SU-DHL-6 (cell line): ENCODE measurements around the gene SESTD1.
"Not testable (repeated sequence)": the region's sequence is repeated elsewhere in the genome, so short reads cannot be mapped to it uniquely, and the experiment has no call there.

ENCODE experiments used
- H2AFZ ChIP-seq: fragments of 200-600 bp; sonication (generic); 2 replicates; pipeline ENCODE4 v1.6.1; 2014; ENCODE audit warnings: low read depth, mild to moderate bottlenecking, moderate library complexity, mixed read lengths, antibody characterized with exemption, low read length; ENCODE audit not compliant: severe bottlenecking
- H3F3A ChIP-seq: fragments of 200-600 bp; shearing (Covaris generic); 2 replicates; pipeline ENCODE4 v1.6.0; 2016; ENCODE audit warnings: antibody characterized with exemption, mild to moderate bottlenecking; ENCODE audit not compliant: insufficient read depth
- H3K27ac ChIP-seq: fragments of 200-600 bp; sonication (generic); 2 replicates; pipeline ENCODE4 v1.5.1; 2016; ENCODE audit warnings: low read depth, mild to moderate bottlenecking, low read length, moderate library complexity, mixed read lengths
- H3K27me3 ChIP-seq: fragments of 200-600 bp; sonication (generic), shearing (Covaris generic); 2 replicates; pipeline ENCODE4 v1.6.0; 2014; ENCODE audit warnings: mild to moderate bottlenecking, low read length
- H3K36me3 ChIP-seq: fragments of 200-600 bp; sonication (generic); 2 replicates; pipeline ENCODE4 v1.6.1; 2014; ENCODE audit warnings: mild to moderate bottlenecking, low read length, mixed read lengths
- H3K4me2 ChIP-seq: fragments of 300-600, 200-600 bp; shearing (Covaris generic), sonication (generic); 2 replicates; pipeline ENCODE4 v1.6.0; 2014; ENCODE audit warnings: low read length, low read depth, mild to moderate bottlenecking; ENCODE audit not compliant: poor library complexity, severe bottlenecking
- H3K4me3 ChIP-seq: fragments of 200-600 bp; sonication (generic); 2 replicates; pipeline ENCODE4 v1.5.1; 2014; ENCODE audit warnings: antibody characterized with exemption, low read length, mild to moderate bottlenecking, mixed read lengths; ENCODE audit not compliant: insufficient read depth, poor library complexity, severe bottlenecking
- H3K79me2 ChIP-seq: fragments of 200-600 bp; sonication (generic); 2 replicates; pipeline ENCODE4 v1.6.1; 2014; ENCODE audit warnings: mild to moderate bottlenecking, low read length, moderate library complexity; ENCODE audit not compliant: insufficient read depth
- H3K9ac ChIP-seq: fragments of 200-600 bp; sonication (generic); 2 replicates; pipeline ENCODE4 v1.7.0; 2014; ENCODE audit warnings: mild to moderate bottlenecking, low read length
- H3K9me2 ChIP-seq: fragments of 200-600 bp; sonication (generic); replicated peaks from 2 replicates; pipeline ENCODE4 v1.6.1; 2014; ENCODE audit warnings: low read length; ENCODE audit not compliant: insufficient read depth
- H3K9me3 ChIP-seq: fragments of 200-600 bp; sonication (generic); 2 replicates; pipeline ENCODE4 v1.6.1; 2014; ENCODE audit warnings: low read length, mixed read lengths; ENCODE audit not compliant: insufficient read depth
- H4K20me1 ChIP-seq: fragments of 200-600 bp; sonication (generic); 2 replicates; pipeline ENCODE4 v1.6.1; 2014; ENCODE audit warnings: low read depth, mild to moderate bottlenecking, antibody characterized with exemption, low read length, moderate library complexity, mixed read lengths
- CTCF ChIP-seq: fragments of 200-600 bp; sonication (generic); IDR thresholded peaks from one replicate; pipeline ENCODE4 v1.5.1; 2017; ENCODE audit warnings: antibody characterized with exemption, mild to moderate bottlenecking, low read length, moderate library complexity; ENCODE audit not compliant: insufficient read depth, poor library complexity, severe bottlenecking
- EZH2phosphoT487 ChIP-seq: fragments of 200-600 bp; sonication (generic), shearing (Covaris generic); conservative IDR thresholded peaks from 2 replicates; pipeline ENCODE4 v1.6.1; 2018; ENCODE audit warnings: mild to moderate bottlenecking, antibody characterized with exemption, low read length, moderate library complexity, mixed read lengths

The SESTD1 gene

GRCh38 chr2:179218848-179219594 is 45.6 kb downstream of the SESTD1 start:
- Histone ChIP-seq H3K4me3 (no peak overlapping the region), H3K36me3 (no peaks in the 10 kb centered on the region), H3K9ac (no peak overlapping the region), H3K27ac (no peak overlapping the region), H4K20me1 (0 out of 2 replicates have a peak, but pooled peaks cover 3% of the 10 kb centered on the region), H3K79me2 (no peaks in the 10 kb centered on the region), H3K4me2 (no peak overlapping the region), H3K27me3 (no peaks in the 10 kb centered on the region), H3F3A (no peaks in the 10 kb centered on the region), H3K9me3 (no peaks in the 10 kb centered on the region), H3K9me2 (no peaks in the 10 kb centered on the region), H2AFZ (no peak overlapping the region)
- TF ChIP-seq EZH2phosphoT487 (no peak), CTCF (peak; percentile 80)

- not testable (repeated sequence) for H3F3A ChIP-seq, H3K9me2 ChIP-seq, H3K4me3 ChIP-seq, H3K4me2 ChIP-seq, H3K27me3 ChIP-seq, H3K79me2 ChIP-seq, H3K9ac ChIP-seq, H4K20me1 ChIP-seq, H2AFZ ChIP-seq, H3K36me3 ChIP-seq, H3K27ac ChIP-seq, H3K9me3 ChIP-seq
Measured at GRCh38 chr2:179214671-179215070, 50.0 kb downstream of the SESTD1 start.

- TF ChIP-seq CTCF (no peak), EZH2phosphoT487 (no peak)
- Histone ChIP-seq H3K4me3 (no peak overlapping the region), H3K9ac (no peak overlapping the region), H3K79me2 (no peaks in the 10 kb centered on the region), H3K27me3 (no peaks in the 10 kb centered on the region), H2AFZ (no peak overlapping the region), H4K20me1 (no peaks in the 10 kb centered on the region), H3K9me3 (no peaks in the 10 kb centered on the region), H3K36me3 (no peaks in the 10 kb centered on the region), H3K27ac (no peak overlapping the region), H3F3A (no peaks in the 10 kb centered on the region), H3K4me2 (no peak overlapping the region), H3K9me2 (no peaks in the 10 kb centered on the region)
Measured at GRCh38 chr2:179211355-179211754, 53.3 kb downstream of the SESTD1 start.

GRCh38 chr2:179208277-179208676 is 56.4 kb downstream of the SESTD1 start:
- H4K20me1 ChIP-seq, H3K79me2 ChIP-seq: not testable (repeated sequence)

More at GRCh38 chr2:179208277-179208676, 56.4 kb downstream of the SESTD1 start:
- not testable (repeated sequence) for H3K9me2 ChIP-seq, H3K27me3 ChIP-seq, H3K4me3 ChIP-seq, H3K9ac ChIP-seq, H3K27ac ChIP-seq, H3K4me2 ChIP-seq, H3K9me3 ChIP-seq, H2AFZ ChIP-seq, H3K36me3 ChIP-seq, H3F3A ChIP-seq
